Keratinocyte (primary cell): ENCODE data around the gene CLPX. TPM values are rescaled to one million over a fixed set of nuclear protein-coding genes. Genes with fewer than 3 reads are reported as not detected.

Experiments
- DNase-seq: peaks from one replicate; pipeline ENCODE4 v3.0.0-alpha.2; 2011; ENCODE audit warnings: low read depth, missing footprints, low spot score
- FAIRE-seq: peaks from 2 replicates; lab custom pipeline; 2011; peaks lifted over from hg19 to GRCh38; lab: Jason Lieb, UNC
- H2AFZ ChIP-seq: 2 replicates; pipeline ENCODE4 v1.6.0; 2012; ENCODE audit warnings: low read length, control low read depth, inconsistent platforms; ENCODE audit not compliant: control insufficient read depth
- H3K27ac ChIP-seq: 2 replicates; pipeline ENCODE4 v1.5.1; 2011; ENCODE audit warnings: low read length; ENCODE audit not compliant: control insufficient read depth, insufficient read depth
- H3K27me3 ChIP-seq: 3 replicates; pipeline ENCODE4 v1.6.0; 2011; ENCODE audit warnings: low read length; ENCODE audit not compliant: control insufficient read depth, insufficient read depth; ENCODE audit errors: extremely low read depth
- H3K36me3 ChIP-seq, 2 experiments: 2 replicates in 1 of 2; 3 replicates in 1 of 2; pipeline ENCODE4 v1.5.1; 2011; ENCODE audit warnings: low read length in 2 of 2, mild to moderate bottlenecking in 1 of 2; ENCODE audit not compliant: control insufficient read depth in 2 of 2, insufficient read depth in 2 of 2; ENCODE audit errors: extremely low read depth in 1 of 2
- H3K4me1 ChIP-seq: 3 replicates; pipeline ENCODE4 v1.5.1; 2011; ENCODE audit warnings: low read length; ENCODE audit not compliant: control insufficient read depth, insufficient read depth; ENCODE audit errors: extremely low read depth
- H3K4me2 ChIP-seq: 3 replicates; pipeline ENCODE4 v1.6.0; 2011; ENCODE audit warnings: low read depth, low read length; ENCODE audit not compliant: control insufficient read depth, insufficient read depth; ENCODE audit errors: extremely low read depth
- H3K4me3 ChIP-seq, 3 experiments: fragments of 200-600 bp in 1 of 3; sonication (generic) in 1 of 3; 2 replicates in 2 of 3; 3 replicates in 1 of 3; pipeline ENCODE4 v1.5.1; 2011 to 2016; ENCODE audit warnings: low read length in 3 of 3, mild to moderate bottlenecking in 3 of 3, control low read depth in 2 of 3, inconsistent platforms in 1 of 3, low read depth in 1 of 3, mixed read lengths in 1 of 3, mixed run types in 1 of 3, moderate library complexity in 1 of 3; ENCODE audit not compliant: control insufficient read depth in 2 of 3, insufficient read depth in 2 of 3; ENCODE audit errors: extremely low read depth in 1 of 3
- H3K79me2 ChIP-seq: 2 replicates; pipeline ENCODE4 v1.6.0; 2012; ENCODE audit warnings: low read length; ENCODE audit not compliant: control insufficient read depth, insufficient read depth
- H3K9ac ChIP-seq: 3 replicates; pipeline ENCODE4 v1.6.0; 2011; ENCODE audit warnings: low read length; ENCODE audit not compliant: control insufficient read depth, insufficient read depth; ENCODE audit errors: extremely low read depth
- H3K9me1 ChIP-seq: 3 replicates; pipeline ENCODE4 v1.6.0; 2011; ENCODE audit warnings: low read length; ENCODE audit not compliant: control insufficient read depth, insufficient read depth; ENCODE audit errors: extremely low read depth
- H3K9me3 ChIP-seq: 2 replicates; pipeline ENCODE4 v1.5.1; 2012; ENCODE audit warnings: low read depth, low read length; ENCODE audit not compliant: control insufficient read depth
- H4K20me1 ChIP-seq: 3 replicates; pipeline ENCODE4 v1.6.0; 2011; ENCODE audit warnings: low read length; ENCODE audit not compliant: control insufficient read depth, insufficient read depth; ENCODE audit errors: extremely low read depth
- CTCF ChIP-seq, 3 experiments: IDR thresholded peaks in 1 of 3; conservative IDR thresholded peaks in 1 of 3; optimal IDR thresholded peaks in 1 of 3; 2 replicates in 2 of 3; 3 replicates in 1 of 3; pipeline versions ENCODE3 to v1.5.1; 2011; ENCODE audit warnings: low read length in 3 of 3, mild to moderate bottlenecking in 3 of 3, moderate library complexity in 2 of 3, control low read depth in 1 of 3, inconsistent platforms in 1 of 3; ENCODE audit not compliant: insufficient read depth in 2 of 3; ENCODE audit errors: extremely low read depth in 1 of 3
- EZH2 ChIP-seq: IDR thresholded peaks from one replicate; pipeline ENCODE4 v1.6.1; 2012; ENCODE audit warnings: inconsistent platforms, mild to moderate bottlenecking, low read length, moderate library complexity
- dilution Hi-C: fragments of 300-500 bp; cut with MboI; formaldehyde crosslinking; loops from one replicate; pipeline ENCODE4 v1.7.0; 2020; ENCODE audit warnings: low sequenced_read_pairs; ENCODE audit not compliant: extremely low pct_ligation_motif_present
- polyA plus RNA-seq, 5 experiments: library from polyadenylated mRNA; depleted of rRNA in 3 of 5; stranded (reverse) in 3 of 5; stranded (forward) in 1 of 5; unstranded in 1 of 5; fragments of >200 nt; gene quantifications; 1 replicate in 1 of 5; 2 replicates in 3 of 5; 3 replicates in 1 of 5; pipeline versions ENCODE4 v1.2.1 to v1.2.3, GENCODE V29; 2011 to 2012; ENCODE audit warnings: missing spikeins in 2 of 5, low read depth in 1 of 5, low replicate concordance in 1 of 5

The CLPX gene
- polyA plus RNA-seq, 1 donor (not counting 4 experiments of a cell fraction or from before 2014, with no cell fraction given) = 51.5 TPM

- Histone ChIP-seq H3K4me3 (peak within 1 kb of the TSS; percentile 69 to 97 (median 74)), H3K4me1 (peaks cover 9% of the 10 kb centered on the region), H3K27me3 (no peaks in the 10 kb centered on the region), H3K4me2 (peak within 1 kb of the TSS; percentile 96), H3K36me3 (peaks cover 13 to 18% of the 10 kb centered on the region in 2 experiments), H3K9ac (peak within 1 kb of the TSS; percentile 74), H4K20me1 (no peaks in the 10 kb centered on the region), H3K79me2 (peaks cover 25% of the 10 kb centered on the region), H3K9me1 (peaks cover 2% of the 10 kb centered on the region), H3K9me3 (no peaks in the 10 kb centered on the region), H3K27ac (peak within 1 kb of the TSS; percentile 55), H2AFZ (peak within 1 kb of the TSS; percentile 100)
- no peak for TF ChIP-seq EZH2
- TF ChIP-seq CTCF (optimal IDR thresholded peaks at IDR 0.05 in 1 of 3, IDR thresholded peaks at IDR 0.05 in 1 of 3, conservative IDR thresholded peaks at IDR 0.05 in 1 of 3; ENCODE audit: extremely low read depth in 1 of 3, insufficient read depth in 2 of 3, low read length in 3 of 3) = no peak
- dilution Hi-C loops = no loop called here
- FAIRE-seq = peak; percentile 85
- peak; percentile 52 for DNase-seq
These were observed 51.5 kb downstream of the CLPX start, which contains the start of gene PDCD7 for GRCh38 chr15:65133548-65134200. TSS of gene PDCD7 (minus strand) at chr15:65133808. CDS start at chr15:65133781, 27 bp downstream.

GRCh38 chr15:65132878-65133547, 52.1 kb downstream of the CLPX start:
- peak overlapping the region; percentile 52 for H2AFZ ChIP-seq
- peaks cover 9% of the 10 kb centered on the region for H3K4me1 ChIP-seq
- peaks cover 19 to 24% of the 10 kb centered on the region in 2 experiments for H3K36me3 ChIP-seq
- H3K79me2 ChIP-seq = peaks cover 25% of the 10 kb centered on the region
- H3K27me3 ChIP-seq = no peaks in the 10 kb centered on the region
- H4K20me1 ChIP-seq = no peaks in the 10 kb centered on the region
- FAIRE-seq (no peak), DNase-seq (no peak)
- peak overlapping the region; percentile 96 for H3K4me2 ChIP-seq
- H3K4me3 ChIP-seq = peak overlapping the region; percentile 69 to 97 (median 74)
- TF ChIP-seq EZH2 (no peak), CTCF (optimal IDR thresholded peaks at IDR 0.05 in 1 of 3, IDR thresholded peaks at IDR 0.05 in 1 of 3, conservative IDR thresholded peaks at IDR 0.05 in 1 of 3; ENCODE audit: extremely low read depth in 1 of 3, insufficient read depth in 2 of 3, low read length in 3 of 3) (no peak)
- no peaks in the 10 kb centered on the region for H3K9me3 ChIP-seq
- peak overlapping the region; percentile 74 for H3K9ac ChIP-seq
- peak overlapping the region; percentile 55 for H3K27ac ChIP-seq
- dilution Hi-C loops = no loop called here
- H3K9me1 ChIP-seq = peaks cover 2% of the 10 kb centered on the region
